IMR-90 (cell line): ENCODE measurements around the gene FNBP1. TPM values are rescaled to one million over a fixed set of nuclear protein-coding genes. Genes with fewer than 3 reads are reported as not detected.

ENCODE experiments used
- ATAC-seq: fragments of 200-7000 bp; cut with Tn5 transposase; 2 replicates; pipeline ENCODE4 v1.9.1; 2020; ENCODE audit warnings: low read depth, mild to moderate bottlenecking, moderate library complexity
- BruUV-seq: library from RNA; stranded (reverse); fragments of 400-500 nt; replicated peaks from 2 replicates; lab custom pipeline; 2021; lab: Mats Ljungman, UMichigan
- CTCF ChIA-PET: fragments of 300-600 bp; formaldehyde crosslinking; extraction: SDS; loops from one replicate; lab custom pipeline; 2021; ENCODE audit warnings: antibody characterized with exemption; lab: Yijun Ruan, JAX
- POLR2A ChIA-PET: fragments of 300-600 bp; sonication (Branson Sonifier 250); formaldehyde crosslinking; loops from one replicate; lab custom pipeline; 2022; ENCODE audit warnings: antibody characterized with exemption; ENCODE audit not compliant: unreplicated experiment; lab: Charles Lee
- DNase-seq: peaks from one replicate; pipeline ENCODE4 v3.0.0; 2013
- H2AFZ ChIP-seq: replicated peaks from 2 replicates; pipeline ENCODE3; 2013; ENCODE audit warnings: low read length, mild to moderate bottlenecking; ENCODE audit not compliant: poor library complexity
- H2AK5ac ChIP-seq: 2 replicates; pipeline ENCODE4 v1.6.1; 2013; ENCODE audit warnings: low read depth, low read length, inconsistent platforms
- H2AK9ac ChIP-seq: replicated peaks from 2 replicates; pipeline ENCODE3; 2013; ENCODE audit warnings: mild to moderate bottlenecking, low read depth, low read length, moderate library complexity; ENCODE audit not compliant: poor library complexity
- H2BK120ac ChIP-seq: 2 replicates; pipeline ENCODE4 v1.6.1; 2013; ENCODE audit warnings: low read depth, low read length, inconsistent platforms
- H2BK15ac ChIP-seq: 3 replicates; pipeline ENCODE4 v1.6.1; 2013; ENCODE audit warnings: low read depth, low read length, inconsistent platforms
- H2BK20ac ChIP-seq: 2 replicates; pipeline ENCODE4 v1.6.1; 2013; ENCODE audit warnings: low read depth, mild to moderate bottlenecking, inconsistent platforms, low read length, moderate library complexity
- H2BK5ac ChIP-seq: 2 replicates; pipeline ENCODE4 v1.6.1; 2013; ENCODE audit warnings: mild to moderate bottlenecking, low read depth, low read length, inconsistent platforms; ENCODE audit not compliant: poor library complexity, severe bottlenecking
- H3K14ac ChIP-seq: replicated peaks from 2 replicates; pipeline ENCODE4 v1.6.1; 2013; ENCODE audit warnings: low read depth, low read length, inconsistent platforms
- H3K18ac ChIP-seq: 2 replicates; pipeline ENCODE4 v1.6.1; 2013; ENCODE audit warnings: low read depth, low read length, control low read depth
- H3K23ac ChIP-seq: 2 replicates; pipeline ENCODE4 v1.6.1; 2013; ENCODE audit warnings: low read depth, low read length, inconsistent platforms
- H3K27ac ChIP-seq: 2 replicates; pipeline ENCODE4 v1.5.1; 2013; ENCODE audit warnings: mild to moderate bottlenecking, control low read depth, low read length; ENCODE audit not compliant: insufficient read depth
- H3K27me3 ChIP-seq: 2 replicates; pipeline ENCODE4 v1.6.1; 2013; ENCODE audit warnings: low read length; ENCODE audit not compliant: control insufficient read depth, insufficient read depth
- H3K36me3 ChIP-seq: 2 replicates; pipeline ENCODE4 v1.6.1; 2013; ENCODE audit warnings: low read length, mixed read lengths; ENCODE audit not compliant: control insufficient read depth, insufficient read depth
- H3K4ac ChIP-seq: 2 replicates; pipeline ENCODE4 v1.6.1; 2013; ENCODE audit warnings: low read depth, low read length, inconsistent platforms
- H3K4me1 ChIP-seq: 2 replicates; pipeline ENCODE4 v1.6.1; 2013; ENCODE audit warnings: low read length, mixed read lengths; ENCODE audit not compliant: control insufficient read depth, insufficient read depth
- H3K4me2 ChIP-seq: 2 replicates; pipeline ENCODE4 v1.6.1; 2013; ENCODE audit warnings: low read depth, mild to moderate bottlenecking, control low read depth, low read length, moderate library complexity
- H3K4me3 ChIP-seq: 2 replicates; pipeline ENCODE4 v1.5.1; 2013; ENCODE audit warnings: low read depth, mild to moderate bottlenecking, control low read depth, low read length, moderate library complexity; ENCODE audit not compliant: insufficient read depth
- H3K56ac ChIP-seq: 2 replicates; pipeline ENCODE4 v1.6.1; 2013; ENCODE audit warnings: low read length, inconsistent platforms; ENCODE audit not compliant: insufficient read depth; ENCODE audit errors: extremely low read depth
- H3K79me1 ChIP-seq, 2 experiments: 2 replicates each; pipeline ENCODE4 v1.6.1; 2013; ENCODE audit warnings: low read length in 2 of 2, inconsistent platforms in 1 of 2, low read depth in 1 of 2
- H3K9ac ChIP-seq: 2 replicates; pipeline ENCODE4 v1.6.1; 2013; ENCODE audit warnings: low read depth, low read length, control low read depth
- H3K9me1 ChIP-seq: 2 replicates; pipeline ENCODE4 v1.6.1; 2013; ENCODE audit warnings: low read length, inconsistent platforms; ENCODE audit not compliant: insufficient read depth
- H3K9me3 ChIP-seq: 2 replicates; pipeline ENCODE4 v1.6.1; 2013; ENCODE audit warnings: low read length; ENCODE audit not compliant: control insufficient read depth, insufficient read depth
- H4K20me1 ChIP-seq: 2 replicates; pipeline ENCODE4 v1.6.1; 2013; ENCODE audit warnings: low read length, inconsistent platforms; ENCODE audit not compliant: insufficient read depth
- H4K5ac ChIP-seq: 2 replicates; pipeline ENCODE4 v1.6.1; 2013; ENCODE audit warnings: mild to moderate bottlenecking, low read depth, low read length, control low read depth
- H4K8ac ChIP-seq, 2 experiments: 2 replicates each; pipeline ENCODE4 v1.6.1; 2013; ENCODE audit warnings: low read depth in 2 of 2, low read length in 2 of 2, control low read depth in 1 of 2, inconsistent platforms in 1 of 2
- H4K91ac ChIP-seq: 2 replicates; pipeline ENCODE4 v1.6.1; 2013; ENCODE audit warnings: low read depth, low read length, inconsistent platforms; ENCODE audit not compliant: insufficient read depth
- ELK1 ChIP-seq: fragments of 150-350 bp; IDR thresholded peaks from 2 replicates; pipeline ENCODE4 v1.6.1; 2016; ENCODE audit warnings: low read depth, mild to moderate bottlenecking, low read length, moderate library complexity, borderline replicate concordance
- FOS ChIP-seq: fragments of 150-350 bp; IDR thresholded peaks from 2 replicates; pipeline ENCODE4 v1.6.1; 2016; ENCODE audit warnings: low read depth, low read length
- MAFK ChIP-seq: IDR thresholded peaks from 2 replicates; pipeline ENCODE4 v1.6.1; 2012; ENCODE audit warnings: low read depth, low read length, improper control_type of control experiment
- MXI1 ChIP-seq: IDR thresholded peaks from 2 replicates; pipeline ENCODE4 v1.6.1; 2012; ENCODE audit warnings: low read depth, mild to moderate bottlenecking, low read length, moderate library complexity, borderline replicate concordance
- RCOR1 ChIP-seq: IDR thresholded peaks from 2 replicates; pipeline ENCODE4 v1.6.1; 2012; ENCODE audit warnings: mild to moderate bottlenecking, low read length, improper control_type of control experiment; ENCODE audit not compliant: insufficient replicate concordance
- RFX5 ChIP-seq: IDR thresholded peaks from 2 replicates; pipeline ENCODE4 v1.8.0; 2012; ENCODE audit warnings: low read depth, mild to moderate bottlenecking, low read length, moderate library complexity
- WGBS, 2 experiments: methylation state at CpG; one replicate each; pipeline versions ENCODE4 v1.1.5 to v1.1.7; 2013; ENCODE audit warnings: missing lambda C conversion rate in 2 of 2; ENCODE audit not compliant: insufficient read length in 1 of 2; ENCODE audit errors: extremely low coverage in 2 of 2; 5-methylcytosine and 5-hydroxymethylcytosine counted together
- dilution Hi-C: fragments of 300-500 bp; cut with HindIII; formaldehyde crosslinking; loops from one replicate; pipeline ENCODE4 v1.14.3; 2018; ENCODE audit warnings: low sequenced_read_pairs; ENCODE audit not compliant: unreplicated experiment
- in situ Hi-C: fragments of 300-500 bp; cut with MboI; formaldehyde crosslinking; loops from 3 replicates; pipeline ENCODE4 v1.14.3; 2019; ENCODE audit warnings: low sequenced_read_pairs, inconsistent platforms, mixed read lengths
- intact Hi-C: fragments of 100-400 bp; cut with micrococcal nuclease; formaldehyde crosslinking; loops from 2 replicates; pipeline ENCODE4 v1.10.0; 2022
- polyA plus RNA-seq, 3 experiments: library from polyadenylated mRNA; depleted of rRNA; stranded (reverse); fragments of >200 nt; gene quantifications; 2 replicates each; pipeline ENCODE4 v1.2.3, GENCODE V29; 2012; ENCODE audit warnings: low replicate concordance in 1 of 3
- total RNA-seq: library from RNA; depleted of rRNA; stranded (reverse); fragments of >200 nt; gene quantifications from 2 replicates; pipeline ENCODE4 v1.2.3, GENCODE V29; 2012

FNBP1 gene
- total and polyA plus RNA-seq, 2 of the 4 experiments (the other 2 are of a cell fraction), result 10.3 to 15.4 TPM

- Histone ChIP-seq H4K91ac (no peak overlapping the region), H4K5ac (no peak overlapping the region), H3K4me3 (no peak overlapping the region), H2AK5ac (no peak overlapping the region), H3K23ac (no peak overlapping the region), H2BK120ac (no peak overlapping the region), H3K56ac (no peak overlapping the region), H2AFZ (no peak overlapping the region), H3K9me1 (no peaks in the 10 kb centered on the region; the same call in 1 of the 2 replicates), H3K79me1 (no peaks in the 10 kb centered on the region), H2BK5ac (no peak overlapping the region), H3K4ac (no peak overlapping the region), H2BK15ac (no peak overlapping the region), H4K20me1 (no peaks in the 10 kb centered on the region), H3K27me3 (no peaks in the 10 kb centered on the region), H3K14ac (no peak overlapping the region; the same call in 1 of the 2 replicates), H3K9ac (no peak overlapping the region), H2AK9ac (no peak overlapping the region), H3K36me3 (peaks cover 8% of the 10 kb centered on the region), H3K9me3 (peaks cover 5% of the 10 kb centered on the region), H3K27ac (peak overlapping the region; percentile 39; the same call in 1 of the 2 replicates), H2BK20ac (peak overlapping the region; percentile 48; the same call in 1 of the 2 replicates), H3K4me2 (no peak overlapping the region), H3K4me1 (peaks cover 14% of the 10 kb centered on the region), H3K18ac (peak overlapping the region; percentile 47; the same call in 1 of the 2 replicates), H4K8ac (no peak overlapping the region)
- POLR2A ChIA-PET, result no interaction called here
- CTCF ChIA-PET, result interaction anchor here (1.1 kb wide), 1 partner anchor 11 kb away, joined by 3 read pairs; no protein-coding TSS in a partner anchor
- intact Hi-C loops, result no loop called here
- dilution Hi-C loops, result no loop called here
- TF ChIP-seq MXI1 (no peak), RCOR1 (no peak), MAFK (no peak), FOS (no peak), RFX5 (no peak), ELK1 (no peak)
- no TSS peak for BruUV-seq
- DNase-seq (no peak), ATAC-seq (no peak)
- no CpG with 5 or more reads among the region's 2 CpGs for WGBS, 2 experiments
- in situ Hi-C loops, result no loop called here
Measured at GRCh38 chr9:129939431-129939830, 103.6 kb downstream of the FNBP1 start.
